Heart left ventricle (tissue), 16 donors: Measurements from ENCODE around the gene FAM167B. TPM values are rescaled to one million over a fixed set of nuclear protein-coding genes. Genes with fewer than 3 reads are reported as not detected.
A peak's percentile ranks its signal among the peaks of the same experiment; 100 is the strongest.

Source experiments
- ATAC-seq, 4 donors: fragments of 200-7000 bp; cut with Tn5 transposase; one replicate each; pipeline ENCODE4 v1.9.1; 2020 to 2022; ENCODE audit warnings: moderate library complexity in 4 of 4, mild to moderate bottlenecking in 3 of 4, moderate number of reproducible peaks in 1 of 4
- DNase-seq, 5 donors: peaks; one replicate each; pipeline ENCODE4 v3.0.0-alpha.2; 2020
- H3K27ac ChIP-seq, 12 donors: fragments of 200-600 bp; sonication (generic) in 4 of 12; one replicate each; pipeline versions ENCODE4 v1.5.0 to v1.8.0; 2016 to 2022; ENCODE audit warnings: mild to moderate bottlenecking in 2 of 12
- H3K27me3 ChIP-seq, 9 donors: fragments of 200-600 bp; sonication (generic) in 2 of 9; one replicate each; pipeline versions ENCODE4 v1.5.1 to v1.8.0; 2016 to 2022; ENCODE audit warnings: mild to moderate bottlenecking in 3 of 9
- H3K36me3 ChIP-seq, 9 donors: fragments of 200-600 bp; sonication (generic) in 2 of 9; one replicate each; pipeline versions ENCODE4 v1.5.0 to v1.8.0; 2018 to 2022; ENCODE audit warnings: mild to moderate bottlenecking in 2 of 9
- H3K4me1 ChIP-seq, 12 donors: fragments of 200-600 bp; sonication (generic) in 4 of 12; one replicate each; pipeline versions ENCODE4 v1.5.0 to v1.8.0; 2016 to 2022; ENCODE audit warnings: mild to moderate bottlenecking in 3 of 12
- H3K4me3 ChIP-seq, 12 donors: fragments of 200-600 bp; sonication (generic) in 4 of 12; one replicate each; pipeline versions ENCODE4 v1.5.0 to v1.8.0; 2017 to 2022; ENCODE audit warnings: mild to moderate bottlenecking in 9 of 12, moderate library complexity in 4 of 12
- H3K9me3 ChIP-seq, 12 donors: fragments of 200-600 bp; sonication (generic) in 4 of 12; one replicate each; pipeline versions ENCODE4 v1.5.0 to v1.8.0; 2016 to 2022; ENCODE audit warnings: mild to moderate bottlenecking in 1 of 12
- CTCF ChIP-seq, 12 donors: fragments of 200-600 bp; sonication (generic) in 4 of 12; IDR thresholded peaks; one replicate each; pipeline versions ENCODE4 v1.5.0 to v1.8.0; 2018 to 2022; ENCODE audit warnings: antibody characterized with exemption in 12 of 12, mild to moderate bottlenecking in 5 of 12
- POLR2A ChIP-seq, 2 donors: fragments of 450-650 bp; IDR thresholded peaks; one replicate each; pipeline ENCODE4 v1.6.1; 2017; ENCODE audit warnings: antibody characterized with exemption in 2 of 2, mild to moderate bottlenecking in 2 of 2, moderate library complexity in 2 of 2
- WGBS, 4 donors: extraction: QIAGEN DNeasy Blood & Tissue Kit in 2 of 4; methylation state at CpG; one replicate each; pipeline versions ENCODE4 v1.1.5 to v1.1.7; 2013 to 2018; 5-methylcytosine and 5-hydroxymethylcytosine counted together
- intact Hi-C, 10 donors: fragments of 100-400 bp; cut with DNase I; formaldehyde crosslinking; loops; one replicate each; pipeline versions ENCODE4 v1.11.1 to v1.14.2; 2022
- polyA plus RNA-seq, 2 donors: library from polyadenylated mRNA; stranded (reverse); fragments of 200-250 nt; gene quantifications; one replicate each; pipeline ENCODE4 v1.2.3, GENCODE V29; 2013
- total RNA-seq, 9 donors: library from RNA; depleted of rRNA in 2 of 9; stranded (reverse); fragments of >200 nt in 2 of 9; fragmentation: NEBNext Ultra II Directional in 3 of 9; extraction: Animal tissue kit (Norgen Biotek cat#: 25700) in 3 of 9; gene quantifications; one replicate each; pipeline versions ENCODE4 v1.1.0 to v1.2.4, GENCODE V29; 2016 to 2023
- donor health status: ischemic (EF 13 %, LVEDD 7.1; RV severe dilation, severe dysfunction).
- donor health status: healthy with polysubstance abuse.
- donor health status: DM: no; HTN: yes; CAD: no.
- donor health status: DM: no; HTN: no; CAD: no.
- donor health status: ischemic (EF 25% LVEDD 6.9; RV normal size, moderate dysfunction).
- donor health status: ischemic (EF 25% LVEDD 5.7; RV mildly dilated, moderate dysfunction).
- donor health status: healthy.
- donor health status: DM: yes; HTN: yes; CAD: no.
- donor health status: ischemic (EF 35%, LVEDD 5.7; RV mildly dilated, moderate dysfunction).
- donor health status: nonischemic (EF 11% LVEDD 7.7; RV severe dilation, severe dysfunction).
- donor health status: DM: yes; HTN: yes; CAD: no.
- donor health status: PGD.
- donor health status: ischemic (EF 29% LVEDD 5.4; RV normal size, mild dysfunction).
- donor health status: nonischemic (EF 23%, LVEDD 6.1; RV moderate dilation, normal function).

FAM167B gene
- total and polyA plus RNA-seq, 11 donors, result 2.0 to 14.1 (median 5.6) TPM

- no peaks in the 10 kb centered on the region for H3K9me3 ChIP-seq
- H3K36me3 ChIP-seq, result peaks cover 2 to 47% (median 39%) of the 10 kb centered on the region in 9 donors
- peak overlapping the region in 10 of 12 donors; percentile 78 to 93 (median 86) for H3K27ac ChIP-seq
- no peak for ATAC-seq
- peaks cover 5 to 48% (median 24%) of the 10 kb centered on the region in 12 donors for H3K4me1 ChIP-seq
- no peak for DNase-seq
- intact Hi-C loops, result no loop called here
- TF ChIP-seq CTCF (IDR thresholded peaks at IDR 0.05) (no peak), POLR2A (IDR thresholded peaks at IDR 0.05) (no peak)
- peak overlapping the region in 3 of 12 donors; percentile 70 to 76 (median 71) for H3K4me3 ChIP-seq
- WGBS, 4 donors, result 52 to 66% (median 55%) methylated on average over 4 of the region's 4 CpGs
- no peaks in the 10 kb centered on the region for H3K27me3 ChIP-seq
Measured at GRCh38 chr1:32199043-32199716, 47.8 kb upstream of the FAM167B start.

GRCh38 chr1:32199717-32200072 is 47.3 kb upstream of the FAM167B start:
- TF ChIP-seq CTCF (IDR thresholded peaks at IDR 0.05), result no peak
- no peak for TF ChIP-seq POLR2A (IDR thresholded peaks at IDR 0.05)
- Histone ChIP-seq H3K4me1 (peaks cover 5 to 49% (median 24%) of the 10 kb centered on the region in 12 donors), H3K36me3 (peaks cover 2 to 42% (median 34%) of the 10 kb centered on the region in 9 donors), H3K9me3 (no peaks in the 10 kb centered on the region), H3K27ac (peak overlapping the region in 11 of 12 donors; percentile 78 to 93 (median 87)), H3K4me3 (peak overlapping the region in 10 of 12 donors; percentile 39 to 78 (median 69)), H3K27me3 (no peaks in the 10 kb centered on the region)
- peak; percentile 55 to 73 (median 67) for ATAC-seq
- peak; percentile 70 to 90 (median 77) for DNase-seq
- WGBS, 4 donors, result 23 to 39% (median 32%) methylated on average over 5 to 6 of the region's 6 CpGs
- intact Hi-C loops, result loop anchor here in 1 of 10 donors (2.0 kb wide), 1 partner anchor 19 kb away; no protein-coding TSS in a partner anchor

GRCh38 chr1:32200226-32201010 is 46.6 kb upstream of the FAM167B start, which contains the start of gene CCDC28B:
CCDC28B (plus strand) TSS chr1:32200595; CDS start chr1:32201936, 1,341 bp downstream.
- WGBS, 4 donors, result 0 to 2% (median 0%) methylated on average over 26 to 34 of the region's 34 CpGs
- H3K27me3 ChIP-seq, result no peaks in the 10 kb centered on the region
- peaks cover 5 to 55% (median 29%) of the 10 kb centered on the region in 12 donors for H3K4me1 ChIP-seq
- H3K4me3 ChIP-seq, result peak within 1 kb of the TSS; percentile 39 to 78 (median 66)
- TF ChIP-seq POLR2A (IDR thresholded peaks at IDR 0.05) (peak in 1 of 2 donors; percentile 24), CTCF (IDR thresholded peaks at IDR 0.05) (no peak)
- H3K36me3 ChIP-seq, result peaks cover 0 to 35% (median 27%) of the 10 kb centered on the region in 9 donors
- peak; percentile 74 to 83 (median 80) for DNase-seq
- peak; percentile 29 to 66 (median 50) for ATAC-seq
- H3K9me3 ChIP-seq, result no peaks in the 10 kb centered on the region
- peak within 1 kb of the TSS; percentile 37 to 93 (median 86) for H3K27ac ChIP-seq
- intact Hi-C loops, result loop anchor here in 1 of 10 donors (2.0 kb wide), 1 partner anchor 20 kb away; no protein-coding TSS in a partner anchor
